Measurements from ENCODE around the gene TFF1. TPM values are rescaled to one million over a fixed set of nuclear protein-coding genes. Genes with fewer than 3 reads are reported as not detected.

Gene TFF1
- total RNA-seq, 1 donor from 2014 or later: not detected

GRCh38 chr21:42331660-42332059 lies 34.7 kb downstream of the TFF1 start:
- TF ChIP-seq CTCF (IDR thresholded peaks at IDR 0.05; ENCODE audit: insufficient read depth, low read length, poor library complexity, severe bottlenecking): no peak
- H3K27me3 ChIP-seq (ENCODE audit: control insufficient read depth, insufficient read depth, low read length): peaks cover 7% of the 10 kb centered on the region

GRCh38 chr21:42330380-42331371 lies 35.7 kb downstream of the TFF1 start:
- Histone ChIP-seq H3K27me3 (ENCODE audit: control insufficient read depth, insufficient read depth, low read length) (peaks cover 4% of the 10 kb centered on the region), H3K4me3 (ENCODE audit: low read depth, low read length) (no peak overlapping the region), H3K36me3 (ENCODE audit: control insufficient read depth, insufficient read depth, low read length) (no peaks in the 10 kb centered on the region)
- DNase-seq (ENCODE audit: low read depth): no peak
- TF ChIP-seq CTCF (IDR thresholded peaks at IDR 0.05; ENCODE audit: insufficient read depth, low read length, poor library complexity, severe bottlenecking): no peak

More at GRCh38 chr21:42331660-42332059, 34.7 kb downstream of the TFF1 start:
- H3K4me3 ChIP-seq (ENCODE audit: low read depth, low read length): no peak overlapping the region
- no peak for DNase-seq (ENCODE audit: low read depth)
- H3K36me3 ChIP-seq (ENCODE audit: control insufficient read depth, insufficient read depth, low read length): no peaks in the 10 kb centered on the region

- no peak for TF ChIP-seq CTCF (IDR thresholded peaks at IDR 0.05; ENCODE audit: insufficient read depth, low read length, poor library complexity, severe bottlenecking)
- peaks cover 4% of the 10 kb centered on the region for H3K27me3 ChIP-seq (ENCODE audit: control insufficient read depth, insufficient read depth, low read length)
Measured at GRCh38 chr21:42324896-42325295, 41.4 kb downstream of the TFF1 start.

GRCh38 chr21:42321845-42322244 lies 44.5 kb downstream of the TFF1 start:
- no peak for TF ChIP-seq CTCF (IDR thresholded peaks at IDR 0.05; ENCODE audit: insufficient read depth, low read length, poor library complexity, severe bottlenecking)
- H3K27me3 ChIP-seq (ENCODE audit: control insufficient read depth, insufficient read depth, low read length): peaks cover 4% of the 10 kb centered on the region
- H3K4me3 ChIP-seq (ENCODE audit: low read depth, low read length): no peak overlapping the region
- H3K36me3 ChIP-seq (ENCODE audit: control insufficient read depth, insufficient read depth, low read length): no peaks in the 10 kb centered on the region
- no peak for DNase-seq (ENCODE audit: low read depth)

More at GRCh38 chr21:42324896-42325295, 41.4 kb downstream of the TFF1 start:
- Histone ChIP-seq H3K4me3 (ENCODE audit: low read depth, low read length) (no peak overlapping the region), H3K36me3 (ENCODE audit: control insufficient read depth, insufficient read depth, low read length) (no peaks in the 10 kb centered on the region)
- DNase-seq (ENCODE audit: low read depth): no peak

GRCh38 chr21:42321231-42321630 lies 45.1 kb downstream of the TFF1 start:
- peaks cover 4% of the 10 kb centered on the region for H3K27me3 ChIP-seq (ENCODE audit: control insufficient read depth, insufficient read depth, low read length)
- DNase-seq (ENCODE audit: low read depth): no peak
- H3K36me3 ChIP-seq (ENCODE audit: control insufficient read depth, insufficient read depth, low read length): no peaks in the 10 kb centered on the region
- no peak overlapping the region for H3K4me3 ChIP-seq (ENCODE audit: low read depth, low read length)
- TF ChIP-seq CTCF (IDR thresholded peaks at IDR 0.05; ENCODE audit: insufficient read depth, low read length, poor library complexity, severe bottlenecking): no peak

Measured in kidney epithelial cell (primary cell).